NCI-H1092 treated with DMSO at 0.1 percent for 48 hours (cell line): ENCODE results near the gene GPR107.

ENCODE experiments used
- DNase-seq: peaks from one replicate; lab custom pipeline; 2025; lab: John Stamatoyannopoulos, UW

The GPR107 gene

GRCh38 chr9:130137081-130137640, 83.5 kb downstream of the GPR107 start:
- DNase-seq, result no peak

- DNase-seq, result no peak
These were observed 84.0 kb downstream of the GPR107 start for GRCh38 chr9:130137641-130138081.

DNA sequence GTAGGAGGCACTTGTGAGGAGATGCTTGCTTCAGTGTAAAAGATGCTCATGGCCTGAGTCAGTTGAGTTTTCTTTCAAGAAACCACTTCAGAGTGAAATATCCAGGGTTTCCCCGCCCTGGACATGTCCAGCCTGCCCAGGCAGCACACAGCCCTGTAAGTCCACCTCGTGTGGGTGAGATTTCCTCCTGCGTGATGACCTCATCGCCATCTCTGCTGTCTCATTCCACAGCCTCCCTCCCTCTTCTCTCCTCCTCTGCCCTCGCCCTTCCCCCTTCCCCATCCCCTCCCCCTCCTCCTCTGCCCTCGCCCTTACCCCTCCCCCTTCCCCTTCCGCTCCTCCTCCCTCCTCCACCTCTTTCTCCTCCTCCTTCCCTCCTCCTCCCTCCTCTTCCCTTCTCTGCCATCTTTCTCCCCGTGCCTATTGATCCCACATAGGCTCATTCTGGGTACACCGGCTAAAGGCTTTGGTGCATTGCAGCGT, 84.5 kb downstream of the GPR107 start:
- DNase-seq, result no peak

DNA sequence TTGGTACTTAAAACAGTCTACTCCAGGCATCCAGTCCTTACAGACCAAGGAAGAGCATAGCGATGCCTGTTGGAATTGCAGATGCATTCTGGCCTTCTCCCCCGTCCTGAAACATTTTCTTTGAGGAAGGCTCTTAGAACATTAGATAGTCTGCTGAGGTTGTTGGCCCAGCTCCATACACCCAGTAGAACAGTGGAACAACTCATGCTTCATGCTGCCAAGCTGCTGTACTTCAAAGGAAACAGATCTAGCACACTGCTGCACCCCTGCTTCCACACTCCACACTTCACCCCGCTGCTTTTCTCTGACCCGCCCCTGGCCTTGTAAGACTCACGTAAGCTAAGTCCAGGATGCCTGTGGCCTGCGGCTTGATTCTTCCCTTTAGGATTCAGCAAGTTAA, 85.1 kb downstream of the GPR107 start:
- DNase-seq, result peak; percentile 27

DNA sequence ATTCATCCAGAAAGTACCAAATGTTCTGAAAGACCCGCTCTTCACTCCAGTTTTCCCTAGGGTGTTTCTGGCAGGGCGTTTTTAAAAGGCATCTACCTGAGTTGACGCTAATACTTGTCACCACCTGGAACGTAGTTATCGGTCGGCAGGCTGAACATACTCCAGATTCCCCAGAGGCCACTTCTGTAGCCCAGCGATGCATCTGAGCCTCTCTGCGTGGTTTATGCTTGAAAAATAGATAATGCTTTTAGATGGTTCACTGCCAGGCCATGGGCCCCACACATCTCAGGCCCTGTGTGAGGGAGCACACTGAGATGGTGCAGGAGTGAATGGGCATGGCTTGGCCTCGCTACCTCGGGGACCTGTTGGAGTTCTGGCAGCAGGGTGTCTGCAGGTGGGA, 85.5 kb downstream of the GPR107 start:
- DNase-seq, result peak; percentile 11

DNA sequence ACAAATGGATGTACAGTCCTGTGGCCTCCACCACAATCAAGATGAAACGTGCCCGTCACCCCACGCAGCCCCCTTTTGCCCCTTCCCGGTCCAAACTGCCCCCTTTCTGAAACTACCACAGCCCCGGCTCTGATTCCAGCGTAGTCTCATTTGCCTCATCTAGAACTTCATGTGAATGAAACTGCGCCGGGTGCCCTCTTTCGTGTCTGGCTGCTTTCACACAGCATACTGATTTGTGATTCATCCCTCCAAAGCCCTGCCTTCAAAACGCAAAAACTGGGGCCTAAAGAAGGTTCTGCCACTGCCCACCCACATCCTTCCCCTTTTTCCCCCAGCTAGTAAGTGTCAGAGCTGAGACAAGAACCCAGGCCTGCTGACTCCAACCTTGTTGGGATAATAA, 87.0 kb downstream of the GPR107 start:
- no peak for DNase-seq

GRCh38 chr9:130142056-130142455, 88.3 kb downstream of the GPR107 start:
- no peak for DNase-seq

- no peak for DNase-seq
These were observed 88.9 kb downstream of the GPR107 start for GRCh38 chr9:130142641-130143040.

GRCh38 chr9:130143279-130143893, 89.7 kb downstream of the GPR107 start:
- DNase-seq, result no peak

DNA sequence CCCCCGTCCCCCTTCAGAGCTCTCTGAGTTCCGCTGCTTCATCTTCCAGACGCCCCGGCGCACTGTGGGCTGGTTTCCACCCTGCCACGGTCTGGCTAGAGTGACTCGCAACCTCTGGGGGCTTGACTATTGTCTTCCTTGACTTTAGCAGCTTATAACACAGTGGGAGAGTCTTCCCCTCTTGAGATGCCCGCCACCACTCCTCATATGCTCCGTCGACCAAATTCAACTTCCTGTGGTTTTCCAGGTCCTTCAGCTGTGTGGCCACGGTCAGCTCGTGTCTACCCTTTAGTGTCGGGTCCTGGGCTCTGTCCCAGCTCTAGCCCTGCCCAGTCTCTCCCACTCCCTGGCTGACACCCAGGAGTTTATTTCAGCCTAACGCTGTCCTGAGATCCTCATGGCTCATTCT, 90.3 kb downstream of the GPR107 start:
- no peak for DNase-seq

DNA sequence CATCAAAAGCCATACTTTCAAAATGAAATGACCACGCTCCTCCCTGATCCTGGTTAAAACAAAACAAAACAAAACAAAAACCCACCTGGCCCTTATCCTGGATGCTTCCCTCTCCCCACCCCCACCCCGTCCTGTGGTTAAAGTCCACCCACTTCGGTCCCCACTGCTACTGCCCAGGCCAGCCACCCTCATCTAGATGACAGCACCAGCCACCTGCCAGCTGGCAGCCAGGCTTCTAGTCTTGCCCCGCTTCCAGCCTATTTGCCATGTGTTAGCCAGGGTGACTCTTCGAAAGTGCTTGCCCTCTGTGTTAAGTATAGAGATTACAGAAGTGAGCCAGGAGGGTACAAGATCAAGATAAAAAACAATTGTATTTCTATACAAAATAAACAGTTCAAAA, 91.0 kb downstream of the GPR107 start:
- DNase-seq, result no peak

DNA sequence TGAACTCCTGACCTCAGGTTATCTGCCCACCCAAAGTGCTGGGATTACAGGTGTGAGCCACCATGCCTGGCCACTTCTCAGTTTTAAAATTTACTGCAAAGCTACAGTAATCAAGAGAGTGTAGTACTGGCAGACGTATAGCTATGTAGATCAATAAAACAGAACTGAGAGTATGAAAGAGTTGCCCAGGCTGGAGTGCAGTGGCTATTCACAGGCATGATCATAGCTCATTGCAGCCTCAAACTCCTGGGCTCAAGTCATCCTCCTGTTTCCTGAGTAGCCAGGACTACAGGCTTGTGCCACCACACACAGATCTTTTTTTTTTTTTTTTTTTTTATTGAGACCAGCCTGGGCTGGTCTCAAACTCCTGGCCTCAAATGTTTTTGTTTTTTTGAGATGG, 92.0 kb downstream of the GPR107 start:
- no peak for DNase-seq

DNA sequence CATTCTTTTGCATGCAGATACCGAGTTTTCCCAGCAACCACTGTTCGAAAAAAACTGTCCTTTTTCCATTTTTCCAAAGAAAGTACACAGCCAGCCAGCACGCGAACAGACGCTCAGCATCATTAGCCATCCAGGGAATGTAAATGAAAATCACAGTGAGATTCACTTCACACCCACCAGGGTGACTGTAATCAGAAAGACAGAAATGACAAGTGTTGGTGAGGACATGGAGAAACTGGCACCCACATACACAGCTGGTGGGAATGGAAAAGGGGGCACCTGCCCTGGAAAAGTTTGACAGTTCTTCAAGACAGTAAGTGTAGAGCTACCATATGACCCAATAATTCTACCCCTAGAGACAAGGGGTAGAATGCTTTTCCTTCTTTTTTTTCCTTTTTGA, 93.5 kb downstream of the GPR107 start:
- DNase-seq, result no peak

DNA sequence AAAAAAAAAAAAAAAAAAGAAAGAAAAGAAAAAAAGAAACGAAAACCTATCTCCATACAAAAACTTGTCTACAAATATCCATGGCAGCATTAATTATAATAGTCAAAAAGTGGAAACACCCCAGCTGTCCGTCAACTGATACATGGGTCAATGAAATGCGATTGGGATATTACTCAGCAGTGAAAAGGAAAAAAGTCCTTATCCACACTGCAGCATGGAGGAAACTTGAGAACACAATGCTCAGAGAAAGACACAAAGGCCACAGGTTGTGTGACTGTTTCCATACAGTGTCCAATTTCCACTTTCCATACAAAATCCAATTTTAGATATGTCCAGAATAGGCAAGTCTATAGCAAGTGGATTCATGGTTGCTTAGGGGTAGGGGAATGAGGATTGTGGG, 94.2 kb downstream of the GPR107 start:
- DNase-seq, result no peak

- DNase-seq, result no peak
These were observed 95.3 kb downstream of the GPR107 start for GRCh38 chr9:130149031-130149430.

GRCh38 chr9:130149654-130150286, 96.1 kb downstream of the GPR107 start:
- no peak for DNase-seq

GRCh38 chr9:130150779-130151382, 97.2 kb downstream of the GPR107 start:
- DNase-seq, result no peak

GRCh38 chr9:130154816-130155215, 101.1 kb downstream of the GPR107 start:
- no peak for DNase-seq

GRCh38 chr9:130155647-130156046, 101.9 kb downstream of the GPR107 start:
- DNase-seq, result no peak

DNA sequence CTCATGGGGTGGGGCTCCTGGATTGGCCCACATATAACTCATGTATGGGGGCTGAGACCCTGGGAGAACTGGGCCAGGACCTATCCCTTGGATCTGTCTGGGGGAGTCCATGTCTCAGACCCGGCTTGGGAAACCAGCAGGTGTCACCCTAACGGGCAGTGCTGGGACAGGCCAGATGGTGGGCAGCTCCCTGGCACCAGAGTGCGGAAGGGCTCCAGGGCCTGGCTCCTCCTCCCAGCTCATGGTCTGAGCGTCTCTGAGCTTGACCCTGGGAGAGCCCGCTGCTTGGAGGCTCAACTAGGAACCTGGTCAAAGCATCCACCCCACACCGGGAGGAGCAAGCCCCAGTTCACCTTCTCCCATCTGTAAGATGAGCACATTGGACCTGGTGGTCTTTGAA, 103.0 kb downstream of the GPR107 start:
- no peak for DNase-seq

DNA sequence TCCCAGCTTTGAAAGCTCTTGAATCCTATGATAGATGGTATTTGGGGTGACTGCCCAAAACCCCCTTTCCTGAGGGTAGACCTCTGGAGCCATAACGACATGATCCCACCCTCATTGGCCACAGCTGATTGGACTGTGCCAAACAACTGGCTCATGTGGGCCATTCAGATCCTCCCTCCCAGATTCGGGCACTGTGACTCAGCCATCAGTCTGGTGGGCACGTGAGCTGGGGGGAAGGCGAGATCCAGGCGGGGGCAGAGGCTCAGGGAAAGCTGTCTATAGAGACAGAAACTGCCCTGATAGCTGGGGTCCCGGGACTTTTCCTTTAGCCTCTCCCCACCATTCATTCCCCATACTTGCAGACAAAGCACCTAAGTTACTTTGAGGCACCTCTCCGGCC, 103.4 kb downstream of the GPR107 start:
- DNase-seq, result no peak

DNA sequence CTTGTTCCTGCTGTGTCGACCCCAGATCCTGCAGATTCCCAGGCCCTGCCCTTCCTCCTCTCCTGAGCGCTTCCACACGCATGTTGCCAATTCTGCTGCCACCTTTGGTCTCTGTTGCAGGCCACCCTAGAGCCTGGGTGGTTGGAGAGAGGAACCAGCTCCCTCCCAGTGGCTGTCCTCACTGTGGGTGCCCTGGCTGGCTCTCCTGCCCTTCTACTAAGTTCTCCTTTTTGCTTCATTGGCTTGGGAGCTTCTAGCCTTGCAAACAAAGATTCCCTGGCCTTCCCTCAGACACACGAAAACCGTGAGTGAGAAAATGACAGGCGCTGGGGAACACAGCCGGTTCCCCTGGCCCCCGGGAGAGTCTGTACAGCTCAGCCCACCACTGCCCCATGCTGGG, 104.3 kb downstream of the GPR107 start:
- no peak for DNase-seq

DNA sequence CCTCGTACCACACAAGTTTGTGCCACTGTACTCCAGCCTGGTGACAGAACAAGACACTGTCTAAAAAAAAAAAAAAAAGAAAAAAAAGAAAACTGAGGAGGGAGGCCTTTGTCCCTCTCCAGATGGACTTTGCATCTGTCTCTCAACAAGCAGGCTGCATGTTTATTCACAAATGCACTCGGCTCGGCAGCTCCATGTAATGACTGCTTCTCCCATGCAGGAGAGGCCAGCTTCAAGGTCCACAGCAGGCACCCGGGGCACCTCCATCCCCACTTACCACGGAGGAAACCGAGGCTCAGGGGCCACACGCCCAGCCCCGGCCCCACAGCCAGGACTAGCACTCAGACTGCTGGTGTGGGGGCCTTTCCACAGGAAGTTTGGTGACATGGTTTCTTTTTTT, 105.4 kb downstream of the GPR107 start:
- no peak for DNase-seq
